PC-9 (cell line): ENCODE data around the gene LMAN2. TPM values are rescaled to one million over a fixed set of nuclear protein-coding genes. Genes with fewer than 3 reads are reported as not detected.
A peak's percentile ranks its signal among the peaks of the same experiment; 100 is the strongest.

Experiments
- BruUV-seq: library from RNA; stranded (reverse); fragments of 400-500 nt; replicated peaks from 2 replicates; lab custom pipeline; 2021; lab: Mats Ljungman, UMichigan
- CTCF ChIA-PET: fragments of 300-600 bp; sonication (Branson Sonifier 250); formaldehyde crosslinking; loops from one replicate; lab custom pipeline; 2022; ENCODE audit warnings: antibody characterized with exemption; lab: Charles Lee
- POLR2A ChIA-PET: fragments of 300-600 bp; sonication (Branson Sonifier 250); formaldehyde crosslinking; loops from one replicate; lab custom pipeline; 2022; ENCODE audit warnings: antibody characterized with exemption; ENCODE audit not compliant: unreplicated experiment; lab: Charles Lee
- DNase-seq, 2 experiments: peaks; one replicate each; pipeline versions ENCODE4 v3.0.0 to v3.0.0-alpha.2; 2015 to 2022; ENCODE audit warnings: mixed read lengths in 1 of 2
- H2AFZ ChIP-seq: fragments of 200-600 bp; sonication (generic); 2 replicates; pipeline ENCODE4 v1.8.1; 2017; ENCODE audit warnings: antibody characterized with exemption
- H3F3A ChIP-seq: fragments of 200-600 bp; sonication (generic); 2 replicates; pipeline ENCODE4 v1.8.1; 2017; ENCODE audit warnings: antibody characterized with exemption, mild to moderate bottlenecking, low read depth; ENCODE audit not compliant: insufficient read depth
- H3K27ac ChIP-seq: fragments of 200-600 bp; sonication (generic); 2 replicates; pipeline ENCODE4 v1.6.1; 2016; ENCODE audit warnings: mixed run types
- H3K27me3 ChIP-seq: fragments of 200-600 bp; sonication (generic); 2 replicates; pipeline ENCODE4 v1.6.1; 2016; ENCODE audit warnings: low read depth, mixed run types; ENCODE audit not compliant: insufficient read depth
- H3K36me3 ChIP-seq: fragments of 200-600 bp; sonication (generic); 2 replicates; pipeline ENCODE4 v1.6.1; 2016; ENCODE audit warnings: low read depth, mixed run types
- H3K4me1 ChIP-seq: fragments of 200-600 bp; sonication (generic); replicated peaks from 2 replicates; pipeline ENCODE4 v1.6.1; 2016; ENCODE audit warnings: mixed run types; ENCODE audit not compliant: insufficient read depth
- H3K4me2 ChIP-seq: fragments of 200-600 bp; sonication (generic); 2 replicates; pipeline ENCODE4 v1.6.1; 2017; ENCODE audit warnings: mixed run types
- H3K4me3 ChIP-seq: fragments of 200-600 bp; sonication (generic); 2 replicates; pipeline ENCODE4 v1.6.1; 2016; ENCODE audit warnings: mixed run types
- H3K79me2 ChIP-seq: fragments of 200-600 bp; sonication (generic); 2 replicates; pipeline ENCODE4 v1.6.1; 2017; ENCODE audit warnings: low read depth, mixed run types
- H3K9me2 ChIP-seq: fragments of 200-600 bp; sonication (generic); 2 replicates; pipeline ENCODE4 v1.8.1; 2017; ENCODE audit warnings: mild to moderate bottlenecking; ENCODE audit not compliant: insufficient read depth
- H3K9me3 ChIP-seq: fragments of 200-600 bp; sonication (generic); 2 replicates; pipeline ENCODE4 v1.8.1; 2016; ENCODE audit warnings: low read depth; ENCODE audit not compliant: insufficient read depth
- H4K20me1 ChIP-seq: fragments of 200-600 bp; sonication (generic); 2 replicates; pipeline ENCODE4 v1.8.1; 2017; ENCODE audit not compliant: insufficient read depth
- EZH2 ChIP-seq: fragments of 200-600 bp; sonication (generic); IDR thresholded peaks from 2 replicates; pipeline ENCODE4 v1.8.0; 2017; ENCODE audit warnings: antibody characterized with exemption, low read depth
- intact Hi-C: fragments of 100-400 bp; cut with micrococcal nuclease; formaldehyde crosslinking; loops from one replicate; pipeline ENCODE4 v1.10.0; 2022; ENCODE audit not compliant: unreplicated experiment
- total RNA-seq: library from RNA; stranded (reverse); gene quantifications from 2 replicates; pipeline ENCODE4 v1.2.3, GENCODE V29; 2021
- TF ChIP-seq, protein P1 (sequence below): fragments of 200-600 bp; sonication (generic); conservative IDR thresholded peaks from 2 replicates; pipeline ENCODE4 v1.6.1; 2017; ENCODE audit warnings: mixed run types, antibody characterized with exemption, mild to moderate bottlenecking, moderate library complexity

LMAN2 gene
- total RNA-seq, 1 experiment from 2014 or later: 153 TPM

DNA sequence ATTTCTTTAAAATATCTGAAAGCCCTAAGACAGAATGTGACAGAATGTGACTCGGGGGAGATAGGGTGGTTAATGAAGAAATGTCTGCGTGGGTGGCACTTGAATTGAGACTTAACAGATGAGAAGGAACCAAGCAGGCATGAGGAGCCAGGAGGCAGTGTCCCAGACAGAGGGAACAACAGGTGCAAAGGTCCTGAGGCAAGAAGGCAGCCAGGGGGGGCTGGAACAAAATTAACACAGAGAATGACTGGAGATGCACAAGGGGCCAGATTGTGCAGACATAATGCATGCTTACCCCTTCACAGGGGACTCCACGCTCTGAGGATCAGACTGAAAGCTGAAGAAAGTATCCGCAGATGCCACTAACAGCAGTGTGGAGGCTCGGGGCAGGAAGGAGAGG lies 1.7 kb downstream of the LMAN2 start:
- 0 out of 2 replicates have a peak, but pooled peaks cover 8% of the 10 kb centered on the region for H3F3A ChIP-seq
- peaks cover 27% of the 10 kb centered on the region for H4K20me1 ChIP-seq
- POLR2A ChIA-PET: no interaction called here
- H3K4me3 ChIP-seq: peak overlapping the region; percentile 78; the same call in 1 of the 2 replicates
- H3K4me1 ChIP-seq: peaks cover 20% of the 10 kb centered on the region
- peaks cover 60% of the 10 kb centered on the region for H3K79me2 ChIP-seq
- no peak overlapping the region for H3K27ac ChIP-seq
- intact Hi-C loops: loop anchor here (5.0 kb wide), 1 partner anchor 43 kb away; no protein-coding TSS in a partner anchor
- CTCF ChIA-PET: interaction anchor here (0.6 kb wide), 1 partner anchor 54 kb away, joined by 8 read pairs; no protein-coding TSS in a partner anchor
- H3K27me3 ChIP-seq: no peaks in the 10 kb centered on the region
- no peak overlapping the region for H2AFZ ChIP-seq
- DNase-seq: no peak
- H3K36me3 ChIP-seq: 0 out of 2 replicates have a peak, but pooled peaks cover 6% of the 10 kb centered on the region
- peak overlapping the region; percentile 88 for H3K4me2 ChIP-seq
- H3K9me3 ChIP-seq: no peaks in the 10 kb centered on the region
- no peaks in the 10 kb centered on the region for H3K9me2 ChIP-seq
- no peak for TF ChIP-seq EZH2
- TF ChIP-seq, protein P1, sequence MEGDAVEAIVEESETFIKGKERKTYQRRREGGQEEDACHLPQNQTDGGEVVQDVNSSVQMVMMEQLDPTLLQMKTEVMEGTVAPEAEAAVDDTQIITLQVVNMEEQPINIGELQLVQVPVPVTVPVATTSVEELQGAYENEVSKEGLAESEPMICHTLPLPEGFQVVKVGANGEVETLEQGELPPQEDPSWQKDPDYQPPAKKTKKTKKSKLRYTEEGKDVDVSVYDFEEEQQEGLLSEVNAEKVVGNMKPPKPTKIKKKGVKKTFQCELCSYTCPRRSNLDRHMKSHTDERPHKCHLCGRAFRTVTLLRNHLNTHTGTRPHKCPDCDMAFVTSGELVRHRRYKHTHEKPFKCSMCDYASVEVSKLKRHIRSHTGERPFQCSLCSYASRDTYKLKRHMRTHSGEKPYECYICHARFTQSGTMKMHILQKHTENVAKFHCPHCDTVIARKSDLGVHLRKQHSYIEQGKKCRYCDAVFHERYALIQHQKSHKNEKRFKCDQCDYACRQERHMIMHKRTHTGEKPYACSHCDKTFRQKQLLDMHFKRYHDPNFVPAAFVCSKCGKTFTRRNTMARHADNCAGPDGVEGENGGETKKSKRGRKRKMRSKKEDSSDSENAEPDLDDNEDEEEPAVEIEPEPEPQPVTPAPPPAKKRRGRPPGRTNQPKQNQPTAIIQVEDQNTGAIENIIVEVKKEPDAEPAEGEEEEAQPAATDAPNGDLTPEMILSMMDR: no peak
- BruUV-seq: no TSS peak

DNA sequence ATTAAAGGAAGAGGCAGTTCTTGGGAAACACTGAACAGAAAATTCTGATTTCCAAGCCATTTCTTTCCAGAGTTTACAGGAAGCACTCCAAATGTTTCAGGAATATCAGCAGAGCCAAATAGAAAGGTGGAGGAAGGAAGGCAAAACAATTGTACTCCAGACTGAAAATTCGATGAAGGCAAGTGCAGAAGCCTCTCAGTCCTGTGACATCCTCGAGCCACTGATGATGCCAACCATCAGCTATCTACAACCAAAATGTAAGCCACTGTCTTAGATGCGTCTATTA lies 2.2 kb downstream of the LMAN2 start:
- H3K27me3 ChIP-seq: no peaks in the 10 kb centered on the region
- H4K20me1 ChIP-seq: peaks cover 29% of the 10 kb centered on the region
- H3K27ac ChIP-seq: no peak overlapping the region
- H3K9me2 ChIP-seq: no peaks in the 10 kb centered on the region
- no peak for TF ChIP-seq EZH2
- TF ChIP-seq, protein P1: no peak
- intact Hi-C loops: no loop called here
- 0 out of 2 replicates have a peak, but pooled peaks cover 8% of the 10 kb centered on the region for H3F3A ChIP-seq
- peaks cover 64% of the 10 kb centered on the region for H3K79me2 ChIP-seq
- H3K4me1 ChIP-seq: peaks cover 20% of the 10 kb centered on the region
- POLR2A ChIA-PET: no interaction called here
- no peak overlapping the region for H2AFZ ChIP-seq
- H3K4me2 ChIP-seq: peak overlapping the region; percentile 88
- BruUV-seq: no TSS peak
- no peaks in the 10 kb centered on the region for H3K9me3 ChIP-seq
- no peak overlapping the region for H3K4me3 ChIP-seq
- CTCF ChIA-PET: interaction anchor here (0.5 to 0.6 kb wide), 2 partner anchors 25 to 225 kb away, joined by 3 to 7 read pairs; no protein-coding TSS in a partner anchor
- peaks cover 6% of the 10 kb centered on the region; the same call in 1 of the 2 replicates for H3K36me3 ChIP-seq
- DNase-seq: no peak

DNA sequence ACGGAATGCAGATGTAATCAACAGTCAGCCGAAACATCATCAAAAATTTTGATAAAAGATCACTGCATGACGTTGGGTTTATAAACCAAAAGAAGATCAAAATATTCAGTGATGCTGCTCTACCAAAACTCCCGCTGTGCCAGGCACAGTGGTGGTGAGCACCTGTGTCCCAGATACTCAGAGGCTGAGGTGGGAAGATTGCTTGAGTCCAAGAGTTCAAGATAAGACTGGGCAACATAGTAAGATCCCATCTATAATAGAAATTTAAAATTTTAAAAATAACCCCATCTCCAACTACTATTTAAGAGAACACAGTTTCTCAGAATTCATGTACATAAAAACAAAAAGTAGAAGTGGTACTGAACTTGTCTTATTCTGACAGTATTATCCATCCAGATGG lies 3.8 kb downstream of the LMAN2 start:
- Histone ChIP-seq H3K4me1 (peaks cover 20% of the 10 kb centered on the region), H3K27me3 (no peaks in the 10 kb centered on the region), H2AFZ (no peak overlapping the region), H3K4me2 (no peak overlapping the region), H3K4me3 (no peak overlapping the region), H3K36me3 (peaks cover 6% of the 10 kb centered on the region; the same call in 1 of the 2 replicates), H3K9me3 (no peaks in the 10 kb centered on the region), H3K27ac (no peak overlapping the region), H4K20me1 (peaks cover 35% of the 10 kb centered on the region), H3F3A (peaks cover 8% of the 10 kb centered on the region; the same call in 1 of the 2 replicates), H3K79me2 (peaks cover 77% of the 10 kb centered on the region), H3K9me2 (no peaks in the 10 kb centered on the region)
- POLR2A ChIA-PET: no interaction called here
- intact Hi-C loops: no loop called here
- no peak for TF ChIP-seq EZH2
- TF ChIP-seq, protein P1: no peak
- CTCF ChIA-PET: no interaction called here
- no TSS peak for BruUV-seq
- no peak for DNase-seq
